NCI-H69 (cell line): ENCODE measurements around the gene APLNR.
A peak's percentile ranks its signal among the peaks of the same experiment; 100 is the strongest.
"Not testable (repeated sequence)": the region's sequence is repeated elsewhere in the genome, so short reads cannot be mapped to it uniquely, and the experiment has no call there.

Experiments used
- DNase-seq: peaks from one replicate; lab custom pipeline; 2025; lab: John Stamatoyannopoulos, UW

The APLNR gene

DNA sequence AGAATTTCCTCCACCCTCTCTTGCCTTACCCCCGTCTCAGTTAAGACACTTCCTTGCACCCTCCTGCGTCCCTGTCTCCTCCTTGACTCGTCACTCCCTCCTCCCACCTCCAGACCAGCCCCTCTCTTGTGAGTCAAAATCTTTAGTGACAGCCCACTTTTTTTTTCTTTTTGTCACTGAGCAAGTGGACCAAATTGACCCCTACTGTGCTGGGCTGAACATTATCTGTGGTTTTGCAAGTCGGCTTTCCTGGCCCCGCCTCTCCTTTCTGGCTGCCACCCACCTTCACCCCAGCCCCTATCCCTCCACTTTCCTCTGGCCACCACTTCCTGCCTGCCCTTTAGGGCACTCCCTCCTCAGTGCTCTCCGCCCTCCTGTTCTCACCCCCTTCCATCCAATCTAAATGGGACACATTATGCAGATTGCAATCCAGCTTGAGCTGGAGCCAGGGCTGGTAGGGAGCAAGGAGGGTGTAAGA, at the start of gene APLNR:
APLNR (minus strand) TSS at position 47 of the 478 bp plus-strand sequence. CDS start 246 bp downstream, outside the sequence.
- no peak for DNase-seq

GRCh38 chr11:57283231-57283990, 46.4 kb upstream of the APLNR start:
- no peak for DNase-seq

GRCh38 chr11:57281546-57281945, 44.5 kb upstream of the APLNR start:
- not testable (repeated sequence) for DNase-seq

- DNase-seq: no peak
These were observed 42.1 kb upstream of the APLNR start for GRCh38 chr11:57279116-57279515.

- DNase-seq: no peak
These were observed 41.7 kb upstream of the APLNR start for GRCh38 chr11:57278721-57279095.

GRCh38 chr11:57277845-57278720, 41.0 kb upstream of the APLNR start:
- DNase-seq: peak; percentile 71

DNA sequence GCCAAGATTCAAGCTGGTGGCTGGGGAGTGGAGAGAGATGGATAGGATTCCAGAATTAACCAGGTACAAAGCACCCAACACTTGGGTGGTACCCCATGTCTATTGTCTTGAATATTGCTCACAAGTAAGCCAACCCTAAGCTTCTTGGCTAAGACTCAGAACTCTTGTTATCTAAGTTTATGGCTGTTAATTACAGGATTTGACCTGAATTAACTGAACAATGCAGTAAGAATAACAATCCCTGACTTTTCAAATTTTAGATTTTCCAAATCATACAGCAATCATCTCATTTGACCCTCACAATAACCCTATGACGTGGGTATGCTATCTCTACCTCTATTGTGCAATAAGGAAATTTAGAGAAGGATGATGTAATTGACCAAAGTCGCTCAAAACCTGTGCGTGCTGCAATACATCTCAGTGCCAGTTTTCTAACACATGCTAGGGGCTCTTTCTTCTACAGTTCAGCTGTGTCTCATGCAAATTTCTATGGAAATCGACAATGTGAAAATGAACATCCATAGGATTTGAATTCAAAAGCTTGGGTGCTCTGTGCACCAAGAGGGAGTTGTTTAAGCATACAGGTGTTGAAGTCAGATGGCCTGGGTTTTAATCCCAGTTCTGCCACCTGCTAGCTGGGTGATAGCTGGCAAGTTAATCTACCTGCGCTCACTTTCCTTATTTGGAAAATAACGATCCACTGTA, 40.1 kb upstream of the APLNR start:
- no peak for DNase-seq

GRCh38 chr11:57276169-57276970, 39.3 kb upstream of the APLNR start:
- DNase-seq: peak; percentile 46

- no peak for DNase-seq
These were observed 38.5 kb upstream of the APLNR start for GRCh38 chr11:57275582-57275981.

DNA sequence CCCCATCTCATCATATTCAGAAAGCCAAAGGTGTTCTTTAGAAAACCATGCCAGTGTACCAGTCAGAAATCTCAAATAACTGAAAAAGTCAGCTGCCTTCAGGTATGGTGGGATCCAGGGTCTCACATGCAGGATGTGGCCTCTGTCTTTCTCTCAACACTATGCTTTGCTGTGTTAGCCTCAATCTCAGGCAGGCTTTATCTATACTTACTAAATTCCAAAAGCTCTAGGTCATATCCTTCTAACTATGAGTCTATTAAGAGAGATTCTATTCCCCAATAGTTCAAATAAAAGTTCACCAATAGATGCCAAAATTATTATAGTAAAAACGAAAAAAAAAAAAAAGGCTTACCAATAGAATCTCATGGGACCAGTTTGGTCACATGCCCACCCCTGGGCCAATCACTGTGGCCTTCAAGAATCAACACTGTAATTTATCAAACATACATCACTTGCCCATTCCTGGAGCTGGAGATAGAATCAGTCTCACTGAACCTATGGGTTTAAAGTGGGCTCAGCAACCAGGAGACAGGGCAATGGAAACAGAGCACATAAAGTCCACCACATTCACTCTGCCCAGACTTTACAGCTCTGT, 38.0 kb upstream of the APLNR start:
- no peak for DNase-seq

- DNase-seq: no peak
These were observed 36.5 kb upstream of the APLNR start for GRCh38 chr11:57273448-57274058.

- DNase-seq: peak; percentile 83
These were observed 32.5 kb upstream of the APLNR start for GRCh38 chr11:57269571-57270021.

DNA sequence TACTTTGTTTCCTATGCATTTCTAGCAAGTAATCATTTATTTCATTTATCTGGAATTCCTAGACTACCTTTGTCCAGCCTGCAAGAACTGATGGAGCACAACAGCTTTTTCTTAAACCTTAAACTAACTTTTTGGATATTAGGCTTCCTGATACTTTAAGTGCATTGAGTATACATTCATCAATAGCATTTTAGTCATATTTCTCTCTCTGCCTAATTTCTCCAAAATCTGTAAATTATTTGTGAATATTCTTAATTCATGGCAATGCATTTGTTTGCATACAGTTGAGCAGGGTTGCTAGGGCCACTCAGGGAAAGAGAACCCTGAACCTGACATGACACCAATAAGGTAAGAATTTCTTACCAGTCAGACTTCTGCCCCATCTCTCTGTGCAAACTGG, 29.1 kb upstream of the APLNR start:
- DNase-seq: no peak

- no peak for DNase-seq
These were observed 26.3 kb upstream of the APLNR start for GRCh38 chr11:57263351-57263750.

GRCh38 chr11:57262157-57262556, 25.1 kb upstream of the APLNR start:
- no peak for DNase-seq

DNA sequence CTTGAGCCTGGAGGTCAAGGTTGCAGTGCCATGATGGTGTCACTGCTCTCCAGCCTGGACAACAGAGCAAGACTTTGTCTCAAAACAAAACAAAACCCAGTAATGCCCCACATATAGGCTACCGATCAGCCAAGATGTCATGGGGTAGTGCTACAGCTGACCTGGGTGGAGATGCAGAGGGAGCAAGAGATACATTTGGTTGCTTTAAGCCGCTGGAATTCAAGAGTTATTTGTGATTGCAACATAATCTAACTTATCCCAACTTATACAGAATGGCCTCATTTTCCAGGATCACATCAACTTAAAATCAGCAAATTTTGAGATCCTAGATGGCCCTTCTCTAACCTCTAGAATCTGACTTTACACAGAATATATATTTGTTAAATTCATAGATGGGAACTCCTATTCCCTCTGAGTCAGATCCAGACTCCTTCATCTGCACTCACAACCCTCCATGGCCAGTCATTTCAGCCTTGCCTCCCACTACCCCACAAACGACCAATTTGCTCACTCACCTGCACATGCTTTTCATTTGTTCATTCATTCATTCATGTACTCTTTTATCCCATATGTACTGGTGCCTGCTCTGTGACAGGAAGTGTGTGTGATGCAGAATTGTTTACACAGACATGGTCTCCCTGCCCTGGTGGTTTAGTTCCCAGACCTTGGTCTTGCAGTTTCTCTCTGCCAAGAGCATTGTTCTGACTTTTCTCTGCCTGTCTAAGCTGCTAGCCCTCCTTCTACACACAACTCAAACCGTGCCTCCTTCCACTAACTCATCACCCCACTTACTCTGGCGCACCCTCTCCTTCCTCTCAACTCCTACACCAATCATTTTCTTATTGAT, 24.1 kb upstream of the APLNR start:
- no peak for DNase-seq

DNA sequence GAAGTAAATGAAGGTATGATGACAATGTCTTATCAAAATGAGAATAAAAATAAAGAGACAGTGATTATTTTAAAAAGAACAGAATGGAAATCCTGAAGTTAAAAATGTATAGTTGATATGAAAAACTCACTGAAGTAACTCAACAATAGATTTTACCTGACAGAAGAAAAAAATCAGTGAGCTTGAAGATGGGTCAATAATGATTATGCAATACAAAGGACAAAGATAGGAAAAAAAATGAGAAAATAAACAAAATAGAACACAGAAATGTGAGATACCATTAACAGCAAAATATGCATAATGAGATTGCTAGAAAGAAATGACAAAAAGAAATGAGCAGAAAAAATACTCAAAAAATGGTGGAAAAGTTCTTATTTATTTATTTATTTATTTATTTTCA, 19.1 kb upstream of the APLNR start:
- DNase-seq: no peak

DNA sequence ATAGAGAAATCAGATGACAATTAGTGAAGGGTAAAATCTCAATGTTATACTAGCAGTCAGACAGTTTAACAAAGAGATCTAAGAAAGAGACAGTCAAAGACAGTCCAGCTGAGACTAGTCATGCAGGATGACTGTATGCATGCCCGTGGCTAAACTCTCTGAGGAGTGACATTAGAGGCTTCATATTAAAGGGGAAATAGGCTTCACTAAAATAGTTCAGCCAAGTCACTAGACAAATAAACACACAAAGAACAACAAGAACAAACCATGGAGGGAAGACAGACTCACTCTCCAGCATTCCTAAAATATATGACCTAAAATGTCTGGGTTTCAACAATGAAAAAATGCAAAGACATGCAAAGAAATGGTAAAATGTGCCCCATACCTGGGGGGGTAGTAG, 18.6 kb upstream of the APLNR start:
- no peak for DNase-seq

DNA sequence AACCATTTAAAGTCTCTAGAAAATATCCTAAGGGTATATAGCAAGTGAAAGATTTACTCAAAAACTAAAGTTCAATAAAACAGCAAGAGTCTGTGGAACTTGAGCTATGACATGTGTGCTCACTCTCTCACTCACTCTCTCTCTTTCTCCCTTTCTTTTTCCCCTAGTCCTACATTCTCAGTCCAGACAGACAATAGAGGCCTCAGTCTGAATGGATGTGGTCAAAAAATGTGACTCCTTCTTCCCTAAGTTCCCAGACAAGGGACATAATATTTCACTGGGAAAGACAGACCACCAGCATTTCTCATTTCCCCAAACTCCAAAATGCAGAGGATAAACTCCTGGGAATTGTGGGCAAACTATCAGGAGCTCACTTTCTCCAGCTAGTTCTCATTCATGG, 17.6 kb upstream of the APLNR start:
- no peak for DNase-seq
